Retinal pigment epithelial cell (primary cell): ENCODE data around the gene BANP.

Experiments used
- DNase-seq: peaks from one replicate; pipeline ENCODE4 v3.0.0-alpha.2; 2010; ENCODE audit warnings: low read depth
- H3K4me3 ChIP-seq: 2 replicates; pipeline ENCODE4 v1.5.1; 2011; ENCODE audit warnings: mild to moderate bottlenecking, low read length, control low read depth, moderate library complexity
- TF ChIP-seq, protein P1 (sequence below): conservative IDR thresholded peaks from 2 replicates; pipeline ENCODE4 v1.5.1; 2011; ENCODE audit warnings: low read depth, low read length, control low read depth, inconsistent platforms

BANP gene

DNA sequence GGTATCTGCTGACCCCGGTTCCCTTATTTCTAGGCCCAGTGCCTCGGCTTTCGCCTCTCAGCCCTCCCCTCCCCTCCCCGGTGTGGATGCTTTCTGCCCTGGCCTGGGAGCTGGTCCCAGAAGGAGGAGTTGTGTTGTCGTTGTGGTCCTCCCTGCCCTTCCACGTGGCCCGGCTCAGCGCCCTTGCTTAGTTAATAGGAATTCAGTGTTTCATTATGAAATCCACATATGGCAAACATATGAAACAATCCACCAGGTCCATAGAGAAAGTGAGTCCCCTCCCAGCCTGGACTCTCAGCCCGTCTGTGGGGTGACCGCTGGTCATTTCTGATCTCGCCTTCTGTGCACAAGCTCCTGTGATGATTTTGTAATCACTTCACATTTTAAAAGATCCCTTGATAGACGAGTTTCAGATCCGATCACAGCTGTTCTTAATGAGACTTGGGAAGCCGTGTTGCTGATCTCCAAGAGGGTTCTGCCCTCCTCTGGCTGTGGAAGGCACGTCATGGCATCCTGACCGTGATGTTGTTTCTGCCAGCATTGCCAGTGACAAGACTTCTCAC, 112.1 kb downstream of the BANP start:
- TF ChIP-seq, protein P1, sequence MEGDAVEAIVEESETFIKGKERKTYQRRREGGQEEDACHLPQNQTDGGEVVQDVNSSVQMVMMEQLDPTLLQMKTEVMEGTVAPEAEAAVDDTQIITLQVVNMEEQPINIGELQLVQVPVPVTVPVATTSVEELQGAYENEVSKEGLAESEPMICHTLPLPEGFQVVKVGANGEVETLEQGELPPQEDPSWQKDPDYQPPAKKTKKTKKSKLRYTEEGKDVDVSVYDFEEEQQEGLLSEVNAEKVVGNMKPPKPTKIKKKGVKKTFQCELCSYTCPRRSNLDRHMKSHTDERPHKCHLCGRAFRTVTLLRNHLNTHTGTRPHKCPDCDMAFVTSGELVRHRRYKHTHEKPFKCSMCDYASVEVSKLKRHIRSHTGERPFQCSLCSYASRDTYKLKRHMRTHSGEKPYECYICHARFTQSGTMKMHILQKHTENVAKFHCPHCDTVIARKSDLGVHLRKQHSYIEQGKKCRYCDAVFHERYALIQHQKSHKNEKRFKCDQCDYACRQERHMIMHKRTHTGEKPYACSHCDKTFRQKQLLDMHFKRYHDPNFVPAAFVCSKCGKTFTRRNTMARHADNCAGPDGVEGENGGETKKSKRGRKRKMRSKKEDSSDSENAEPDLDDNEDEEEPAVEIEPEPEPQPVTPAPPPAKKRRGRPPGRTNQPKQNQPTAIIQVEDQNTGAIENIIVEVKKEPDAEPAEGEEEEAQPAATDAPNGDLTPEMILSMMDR, result peak; percentile 73
- DNase-seq, result peak; percentile 94

DNA sequence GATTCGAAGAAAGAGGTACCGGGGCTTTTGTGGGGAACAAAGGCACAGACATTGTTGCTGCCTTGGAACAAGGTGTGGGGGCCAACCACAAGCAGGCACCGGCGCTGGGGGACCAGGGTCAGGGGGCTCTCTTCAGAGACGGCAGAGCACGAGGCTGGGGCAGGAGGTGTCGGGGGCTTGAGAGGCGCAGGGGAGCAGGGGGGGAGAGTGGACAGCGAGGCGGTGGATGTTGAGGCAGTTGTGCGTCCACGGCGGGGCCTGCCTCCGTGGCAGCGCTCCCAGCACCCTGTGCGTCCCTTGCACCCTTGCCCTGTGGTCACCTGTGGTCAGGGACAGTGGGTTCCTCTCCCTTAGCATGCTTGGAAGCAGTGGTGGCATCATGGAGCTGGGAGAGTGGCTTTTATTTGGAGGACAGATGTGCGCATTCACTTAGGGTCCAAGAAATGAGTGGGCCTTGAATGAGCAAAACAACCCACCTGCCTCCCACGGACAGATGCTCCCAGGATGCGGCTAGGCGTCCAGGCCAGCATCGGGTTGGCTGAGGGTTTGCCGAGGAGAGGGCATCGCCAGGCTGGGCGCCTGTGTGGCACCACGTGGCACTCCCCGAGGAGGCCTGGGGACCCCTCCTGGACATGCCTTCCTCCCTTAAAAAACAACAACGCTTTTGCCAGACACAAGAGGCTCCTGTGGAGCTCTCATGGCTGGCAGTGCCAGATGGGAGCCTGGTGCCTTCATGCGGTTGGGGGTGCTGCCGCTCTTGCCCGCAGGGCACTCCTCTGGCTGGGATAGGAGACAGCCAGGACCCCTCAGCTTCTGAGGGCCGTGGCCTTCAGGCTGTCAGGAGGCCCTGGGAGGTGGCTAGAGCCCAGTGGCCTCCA, 113.0 kb downstream of the BANP start:
- TF ChIP-seq, protein P1, result no peak
- H3K4me3 ChIP-seq, result no peak overlapping the region
- DNase-seq, result no peak

More for the DNA sequence above, 112.1 kb downstream of the BANP start:
- H3K4me3 ChIP-seq, result no peak overlapping the region

DNA sequence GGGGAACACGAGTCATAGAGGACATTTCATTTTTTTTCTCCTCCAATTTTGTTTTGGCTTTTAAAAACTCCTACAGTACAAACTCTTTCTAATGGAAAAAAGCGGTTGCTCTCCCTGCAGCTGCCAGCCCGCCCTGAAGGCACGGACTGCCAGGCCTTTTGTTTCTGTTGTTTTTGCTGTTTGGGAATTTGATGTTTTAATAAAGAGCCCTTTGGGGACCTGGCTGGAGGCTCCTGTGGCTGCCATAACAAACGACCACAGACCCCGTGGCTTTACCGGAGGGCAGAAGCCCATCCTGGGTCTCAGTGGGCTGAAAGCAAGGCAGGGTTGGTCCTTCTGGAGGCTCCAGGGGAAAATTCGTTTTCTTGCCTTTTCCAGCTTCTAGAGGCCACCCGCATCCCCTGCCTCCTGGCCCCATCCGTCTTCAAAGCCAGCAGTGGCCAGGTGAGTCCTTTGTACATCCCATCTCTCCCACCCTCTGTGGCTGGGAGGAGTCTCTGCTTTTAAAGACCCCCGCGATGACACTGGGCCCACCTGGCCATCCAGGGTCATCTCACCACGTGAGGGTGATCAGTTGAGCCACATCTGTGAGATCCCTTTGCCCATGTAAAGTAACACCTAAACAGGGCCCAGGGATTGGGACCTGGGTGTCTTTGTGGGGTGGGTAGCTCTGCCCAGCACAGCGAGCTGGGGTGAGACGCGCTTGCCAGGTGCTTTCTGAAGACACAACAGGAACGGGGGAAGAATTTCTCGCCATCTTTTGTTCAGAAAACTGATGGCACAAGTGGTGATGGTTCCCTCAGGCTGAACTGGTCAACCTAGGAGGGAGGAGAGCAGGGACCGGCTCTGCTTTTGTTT, 113.9 kb downstream of the BANP start:
- DNase-seq, result no peak
- TF ChIP-seq, protein P1, result no peak
- H3K4me3 ChIP-seq, result no peak overlapping the region

DNA sequence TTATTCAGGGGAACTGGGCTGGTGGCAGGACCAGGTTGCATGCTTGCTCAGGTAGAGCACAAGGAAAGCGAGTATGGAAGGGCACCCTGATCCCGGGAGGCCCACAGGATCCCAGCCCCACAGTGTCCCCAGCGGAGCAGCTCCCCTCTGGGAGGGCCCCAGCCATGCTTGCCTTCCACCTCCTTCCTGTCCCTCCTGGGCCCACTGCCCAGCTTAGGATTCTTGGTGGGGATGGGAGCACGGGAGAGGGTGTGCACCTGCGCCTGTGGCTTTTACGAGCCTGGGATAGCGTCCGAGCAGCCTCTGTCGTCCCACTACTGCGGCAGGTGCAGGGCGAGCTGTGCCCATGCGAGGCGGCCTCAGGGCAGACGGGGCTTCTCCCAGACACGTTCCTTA, 114.5 kb downstream of the BANP start:
- no peak for DNase-seq
- no peak overlapping the region for H3K4me3 ChIP-seq
- TF ChIP-seq, protein P1, result no peak

DNA sequence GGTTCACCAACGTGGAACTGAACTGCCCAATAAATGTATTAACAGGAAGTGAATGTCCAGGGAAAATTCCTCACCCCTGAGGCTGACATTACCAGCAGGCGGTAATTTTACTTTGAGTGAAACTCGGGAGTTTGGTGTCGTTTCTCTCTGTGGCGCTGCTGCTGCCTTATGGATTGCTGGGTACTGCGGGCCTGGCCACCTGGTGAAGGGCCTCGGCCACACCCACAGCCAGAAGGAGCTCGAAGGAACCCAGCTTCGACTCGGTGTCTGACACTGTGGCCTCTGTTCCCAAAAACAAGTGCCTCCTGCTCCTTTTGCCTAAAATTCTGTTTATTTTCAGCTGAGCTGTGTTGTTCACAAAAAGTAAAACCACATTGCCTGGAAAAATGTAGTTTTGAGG, 115.0 kb downstream of the BANP start:
- TF ChIP-seq, protein P1, result no peak
- DNase-seq, result no peak
- H3K4me3 ChIP-seq, result no peak overlapping the region

DNA sequence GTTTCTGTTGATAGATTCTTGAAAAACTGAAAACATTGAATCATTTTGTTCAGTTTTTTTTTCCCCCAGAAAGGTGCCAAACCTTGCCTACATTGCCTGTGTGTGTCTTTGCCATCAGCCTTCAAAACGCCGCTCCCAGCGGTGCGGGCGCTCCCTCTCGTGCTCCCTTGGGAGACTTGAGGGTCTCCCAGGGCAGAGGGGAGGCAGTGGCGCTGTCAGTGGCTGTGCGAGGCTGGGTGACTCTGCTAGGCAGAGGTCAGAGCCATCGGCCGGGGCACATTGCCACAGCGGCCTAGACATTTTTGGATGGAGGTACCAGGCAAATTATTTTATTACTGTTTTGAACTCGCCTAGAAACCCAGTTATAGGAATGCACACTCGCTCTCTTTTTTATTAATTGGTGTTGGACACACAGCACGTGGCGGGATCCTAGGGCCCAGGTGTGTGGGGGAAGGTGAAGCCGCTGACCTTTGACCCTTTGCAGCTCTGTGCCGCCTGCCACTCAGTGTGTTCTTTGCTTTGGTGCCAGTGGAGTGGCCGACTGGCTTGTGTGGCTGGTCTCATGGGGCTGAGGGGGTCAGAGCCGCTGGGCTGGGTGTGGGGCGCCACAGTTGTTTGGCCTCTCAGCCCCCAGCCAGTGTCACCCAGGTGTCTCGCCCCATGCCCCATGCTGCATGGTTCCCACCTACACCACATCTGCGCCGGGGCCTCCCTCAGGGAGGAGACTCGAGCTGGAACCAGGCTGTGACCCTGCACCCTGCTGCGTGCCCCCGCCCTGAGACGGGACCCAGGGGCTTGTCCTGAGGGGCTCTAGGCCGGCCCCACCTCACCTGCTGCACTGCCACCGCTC, 115.7 kb downstream of the BANP start:
- no peak for DNase-seq
- no peak overlapping the region for H3K4me3 ChIP-seq
- TF ChIP-seq, protein P1, result no peak
